Astrocyte of the spinal cord (primary cell): ENCODE measurements around the gene SRP19.
"Not testable (repeated sequence)": the region's sequence is repeated elsewhere in the genome, so short reads cannot be mapped to it uniquely, and the experiment has no call there.

ENCODE experiments used
- DNase-seq: peaks from one replicate; pipeline ENCODE4 v3.0.0; 2011; ENCODE audit warnings: low read depth, low spot score
- H3K4me3 ChIP-seq: 2 replicates; pipeline ENCODE4 v1.5.1; 2011; ENCODE audit warnings: low read depth, mild to moderate bottlenecking, low read length, moderate library complexity
- CTCF ChIP-seq: IDR thresholded peaks from 2 replicates; pipeline ENCODE4 v1.5.1; 2012; ENCODE audit warnings: low read depth, mild to moderate bottlenecking, low read length, inconsistent platforms
- in situ Hi-C: cut with HindIII; loops from 2 replicates; pipeline ENCODE4 v1.10.0; 2017; ENCODE audit warnings: low sequenced_read_pairs

Gene SRP19

GRCh38 chr5:112848116-112848811 lies 12.8 kb upstream of the SRP19 start:
- H3K4me3 ChIP-seq, result no peak overlapping the region
- in situ Hi-C loops, result no loop called here
- peak; percentile 73 for TF ChIP-seq CTCF
- DNase-seq, result peak; percentile 79

GRCh38 chr5:112849912-112850311 lies 11.2 kb upstream of the SRP19 start:
- in situ Hi-C loops, result no loop called here
- no peak overlapping the region for H3K4me3 ChIP-seq
- TF ChIP-seq CTCF, result no peak
- DNase-seq, result no peak

- no peak for DNase-seq
- no peak overlapping the region for H3K4me3 ChIP-seq
- in situ Hi-C loops, result no loop called here
- no peak for TF ChIP-seq CTCF
Observed at GRCh38 chr5:112854651-112855050, 6.4 kb upstream of the SRP19 start.

DNA sequence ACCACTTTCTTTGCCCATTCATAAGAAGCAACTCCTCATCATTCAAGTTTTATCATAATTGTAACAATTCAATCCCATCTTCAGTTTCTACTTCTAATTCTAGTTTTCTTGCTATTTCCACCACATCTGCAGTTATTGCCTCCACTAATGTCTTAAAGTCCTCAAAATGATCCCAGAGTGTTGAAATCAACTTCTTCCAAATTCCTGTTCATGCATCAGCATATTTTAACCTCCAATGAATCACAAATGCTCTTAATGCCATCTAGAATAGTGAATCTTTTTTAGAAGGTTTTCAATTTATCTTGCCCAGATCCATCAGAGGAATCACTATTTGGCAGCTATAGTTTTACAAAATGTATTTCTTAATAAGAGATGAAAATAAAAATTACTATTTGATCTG lies 3.2 kb upstream of the SRP19 start:
- H3K4me3 ChIP-seq, result no peak overlapping the region
- DNase-seq, result no peak
- in situ Hi-C loops, result no loop called here
- no peak for TF ChIP-seq CTCF

- peak overlapping the region; percentile 98 for H3K4me3 ChIP-seq
- in situ Hi-C loops, result not testable (repeated sequence)
Observed at GRCh38 chr5:112860571-112860928, 537 bp upstream of the SRP19 start.

GRCh38 chr5:112861638-112861985 lies 525 bp downstream of the SRP19 start:
- peak overlapping the region; percentile 98 for H3K4me3 ChIP-seq
- in situ Hi-C loops, result no loop called here
- TF ChIP-seq CTCF, result no peak
- no peak for DNase-seq

More at GRCh38 chr5:112860571-112860928, 537 bp upstream of the SRP19 start:
- not testable (repeated sequence) for DNase-seq

- no peak for DNase-seq
- peak overlapping the region; percentile 98 for H3K4me3 ChIP-seq
- in situ Hi-C loops, result no loop called here
- no peak for TF ChIP-seq CTCF
Observed at GRCh38 chr5:112862085-112862484, 998 bp downstream of the SRP19 start.
